Lung (tissue), 12 donors: ENCODE results near the gene IQSEC1. TPM values are rescaled to one million over a fixed set of nuclear protein-coding genes. Genes with fewer than 3 reads are reported as not detected.

Experiments
- ATAC-seq: fragments of 200-7000 bp; cut with Tn5 transposase; one replicate; pipeline ENCODE4 v1.9.1; 2020; ENCODE audit warnings: moderate number of reproducible peaks; ENCODE audit not compliant: insufficient read depth, low FRiP score
- DNase-seq, 3 donors: peaks; one replicate each; pipeline ENCODE4 v3.0.0-alpha.2; 2013 to 2017
- H3K27ac ChIP-seq, 2 donors: one replicate each; pipeline ENCODE4 v1.5.1; 2013; ENCODE audit warnings: mild to moderate bottlenecking in 2 of 2, moderate library complexity in 2 of 2, control low read depth in 1 of 2, inconsistent platforms in 1 of 2, low read depth in 1 of 2, low read length in 1 of 2
- H3K27me3 ChIP-seq, 3 donors: one replicate each; pipeline ENCODE4 v1.5.1; 2013; ENCODE audit warnings: low read length in 2 of 3; ENCODE audit not compliant: control insufficient read depth in 3 of 3, insufficient read depth in 3 of 3
- H3K36me3 ChIP-seq, 4 donors: one replicate each; pipeline ENCODE4 v1.5.1; 2013; ENCODE audit warnings: low read length in 4 of 4, mild to moderate bottlenecking in 1 of 4, moderate library complexity in 1 of 4; ENCODE audit not compliant: control insufficient read depth in 4 of 4, insufficient read depth in 4 of 4
- H3K4me1 ChIP-seq, 5 donors: one replicate each; pipeline ENCODE4 v1.5.1; 2013; ENCODE audit warnings: low read length in 5 of 5, mild to moderate bottlenecking in 2 of 5, moderate library complexity in 1 of 5; ENCODE audit not compliant: control insufficient read depth in 5 of 5, insufficient read depth in 5 of 5
- H3K4me3 ChIP-seq: one replicate; pipeline ENCODE4 v1.5.1; 2013; ENCODE audit warnings: mild to moderate bottlenecking, control low read depth, moderate library complexity
- H3K9ac ChIP-seq, 2 donors: one replicate each; pipeline ENCODE4 v1.5.1; 2013; ENCODE audit warnings: low read length in 2 of 2, control low read depth in 1 of 2; ENCODE audit not compliant: insufficient read depth in 1 of 2
- H3K9me3 ChIP-seq, 4 donors: one replicate each; pipeline ENCODE4 v1.5.1; 2013; ENCODE audit warnings: low read length in 3 of 4, mild to moderate bottlenecking in 1 of 4, moderate library complexity in 1 of 4; ENCODE audit not compliant: control insufficient read depth in 4 of 4, insufficient read depth in 3 of 4
- CTCF ChIP-seq: IDR thresholded peaks from 2 replicates; pipeline ENCODE4 v1.5.1; 2012; ENCODE audit warnings: mild to moderate bottlenecking; ENCODE audit errors: control extremely low read depth, extremely low read depth
- WGBS, 2 donors: extraction: QIAGEN DNeasy Blood & Tissue Kit; methylation state at CpG; one replicate each; pipeline ENCODE4 v1.1.7; 2013; 5-methylcytosine and 5-hydroxymethylcytosine counted together
- polyA plus RNA-seq, 2 donors: library from polyadenylated mRNA; stranded (reverse); fragments of 200-250 nt; gene quantifications; one replicate each; pipeline ENCODE4 v1.2.1, GENCODE V29; 2013
- total RNA-seq, 2 donors: library from RNA; depleted of rRNA in 1 of 2; stranded (reverse); fragments of >200 nt in 1 of 2; gene quantifications; one replicate each; pipeline ENCODE4 v1.2.1, GENCODE V29; 2014 to 2021
- donor health status: control.
- donor health status: control.
- donor health status: Bipolar disorder and iron deficiency.
- donor health status: healthy.
- donor health status: DM: yes; HTN: yes; CAD: no.

The IQSEC1 gene
- total and polyA plus RNA-seq, 4 donors, result 13.9 to 69.1 (median 31.1) TPM

- TF ChIP-seq CTCF, result no peak
- DNase-seq (no peak), ATAC-seq (no peak)
- 93 to 94% methylated on average over 16 of the region's 16 CpGs for WGBS, 2 donors
- Histone ChIP-seq H3K9ac (no peak overlapping the region), H3K4me3 (no peak overlapping the region), H3K9me3 (no peaks in the 10 kb centered on the region), H3K4me1 (no peaks in the 10 kb centered on the region), H3K36me3 (no peaks in the 10 kb centered on the region), H3K27ac (no peak overlapping the region), H3K27me3 (no peaks in the 10 kb centered on the region)
Observed at GRCh38 chr3:13120928-13121552, 47.8 kb upstream of the IQSEC1 start.

DNA sequence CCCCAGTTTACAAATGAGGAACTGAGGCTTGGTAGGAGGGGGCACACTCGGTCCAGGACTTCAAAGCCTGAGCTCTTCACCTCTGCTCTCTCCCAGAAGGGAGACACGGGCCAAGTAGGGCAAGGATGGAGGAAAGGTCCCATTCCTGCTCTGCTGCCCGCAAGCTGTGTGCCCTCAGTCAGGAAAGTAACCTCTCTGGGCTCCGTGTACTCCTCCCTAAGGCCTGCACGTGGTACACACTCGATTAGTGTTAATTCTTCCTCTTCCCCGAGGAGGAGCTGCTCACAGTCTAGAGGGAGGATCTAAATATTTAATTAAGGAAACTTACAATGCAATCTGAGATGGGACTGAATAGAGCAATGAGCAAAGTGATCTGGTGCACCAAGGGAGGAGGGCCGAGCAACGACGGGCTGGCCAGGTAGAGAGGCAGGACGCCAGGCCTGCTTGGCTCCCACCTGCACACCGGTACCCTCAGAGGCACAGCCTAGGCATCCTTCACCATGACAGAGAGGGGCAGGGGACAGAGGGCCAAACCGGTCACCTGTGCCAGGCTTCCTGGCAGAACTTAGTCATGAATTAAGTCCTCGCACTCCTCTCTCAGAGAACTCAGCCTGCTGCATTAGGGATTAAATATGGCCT lies 47.2 kb upstream of the IQSEC1 start:
- DNase-seq (no peak), ATAC-seq (no peak)
- Histone ChIP-seq H3K4me1 (no peaks in the 10 kb centered on the region), H3K9me3 (no peaks in the 10 kb centered on the region), H3K27me3 (no peaks in the 10 kb centered on the region), H3K36me3 (no peaks in the 10 kb centered on the region), H3K27ac (no peak overlapping the region), H3K9ac (no peak overlapping the region), H3K4me3 (no peak overlapping the region)
- TF ChIP-seq CTCF, result no peak
- WGBS, 2 donors, result 81 to 87% methylated on average over 14 of the region's 14 CpGs

GRCh38 chr3:13119471-13120220 lies 46.4 kb upstream of the IQSEC1 start:
- Histone ChIP-seq H3K9me3 (no peaks in the 10 kb centered on the region), H3K27ac (no peak overlapping the region), H3K4me1 (no peaks in the 10 kb centered on the region), H3K9ac (no peak overlapping the region), H3K36me3 (no peaks in the 10 kb centered on the region), H3K27me3 (no peaks in the 10 kb centered on the region), H3K4me3 (no peak overlapping the region)
- DNase-seq (no peak), ATAC-seq (no peak)
- TF ChIP-seq CTCF, result no peak
- 64 to 77% methylated on average over 17 of the region's 17 CpGs for WGBS, 2 donors
